Suppressor macrophage (primary cell): Measurements from ENCODE around the gene KCNQ1.

Source experiments
- DNase-seq, 4 experiments: peaks; one replicate each; pipeline ENCODE4 v3.0.0-alpha.2; 2020 to 2022

KCNQ1 gene

DNA sequence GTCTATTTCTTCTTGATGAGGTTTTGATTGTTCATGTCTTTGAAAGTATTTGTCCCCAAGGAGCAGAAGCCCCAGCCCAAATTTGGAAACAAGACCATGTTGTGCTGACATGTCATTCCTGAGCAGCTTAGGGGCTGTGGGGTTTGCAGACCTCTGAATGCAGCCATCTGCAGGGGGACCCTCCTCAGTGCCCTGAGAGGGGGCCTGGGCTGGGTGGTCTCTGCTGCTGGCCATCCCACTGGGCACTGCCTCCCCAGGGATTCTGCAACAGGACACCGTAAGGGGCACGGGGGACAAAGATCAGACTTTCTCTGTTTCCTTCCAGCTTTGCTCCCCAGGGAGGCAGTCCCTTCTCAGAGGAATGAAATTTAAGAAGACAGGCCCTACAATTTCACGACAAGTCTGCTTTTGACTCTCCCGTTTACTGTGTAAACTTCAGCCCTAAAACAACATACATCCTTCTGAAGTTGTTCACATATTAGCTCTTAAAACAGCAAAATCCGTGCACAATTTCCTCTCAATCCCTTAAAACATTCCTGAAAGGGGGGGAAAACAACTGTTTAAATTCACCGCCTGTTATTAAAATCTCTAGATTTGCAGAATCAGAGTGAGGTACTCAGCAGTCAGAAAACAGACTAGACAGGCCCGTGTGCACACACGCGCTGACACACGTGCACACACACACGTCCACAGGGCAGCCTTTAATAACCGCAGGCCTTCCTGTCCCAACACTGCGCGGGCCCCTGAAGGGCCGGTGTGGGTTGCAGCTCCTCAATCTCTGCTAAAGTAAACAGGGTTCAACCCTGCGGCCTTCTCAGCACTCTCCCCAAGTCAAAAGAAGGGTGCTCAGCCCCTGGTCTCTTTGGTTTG, 109.8 kb downstream of the KCNQ1 start:
- DNase-seq = no peak

GRCh38 chr11:2555336-2555735, 110.5 kb downstream of the KCNQ1 start:
- no peak for DNase-seq

DNA sequence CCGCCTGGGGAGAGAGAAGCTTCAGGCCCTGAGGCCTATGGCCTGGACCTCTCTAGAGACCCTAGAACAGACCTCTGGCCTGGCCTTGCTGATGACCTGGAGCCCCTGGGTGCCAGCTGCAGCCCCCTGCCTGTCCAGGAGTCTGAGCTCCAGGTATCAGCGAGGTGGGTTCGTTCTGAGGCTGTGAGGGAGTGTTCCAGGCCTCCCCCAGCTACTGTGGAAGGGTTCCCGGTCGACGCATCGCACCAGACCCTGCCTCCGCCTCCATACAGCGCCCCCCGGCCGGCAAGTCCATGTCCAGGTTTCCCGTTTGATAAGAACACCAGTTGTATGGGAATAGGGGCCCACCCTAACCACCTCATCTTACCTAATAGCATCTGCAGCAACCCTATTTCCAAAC, 111.1 kb downstream of the KCNQ1 start:
- DNase-seq = no peak

- no peak for DNase-seq
Measured at GRCh38 chr11:2557381-2557780, 112.6 kb downstream of the KCNQ1 start.

GRCh38 chr11:2558397-2558796, 113.6 kb downstream of the KCNQ1 start:
- no peak for DNase-seq

- DNase-seq = no peak
Measured at GRCh38 chr11:2558861-2559526, 114.2 kb downstream of the KCNQ1 start.

DNA sequence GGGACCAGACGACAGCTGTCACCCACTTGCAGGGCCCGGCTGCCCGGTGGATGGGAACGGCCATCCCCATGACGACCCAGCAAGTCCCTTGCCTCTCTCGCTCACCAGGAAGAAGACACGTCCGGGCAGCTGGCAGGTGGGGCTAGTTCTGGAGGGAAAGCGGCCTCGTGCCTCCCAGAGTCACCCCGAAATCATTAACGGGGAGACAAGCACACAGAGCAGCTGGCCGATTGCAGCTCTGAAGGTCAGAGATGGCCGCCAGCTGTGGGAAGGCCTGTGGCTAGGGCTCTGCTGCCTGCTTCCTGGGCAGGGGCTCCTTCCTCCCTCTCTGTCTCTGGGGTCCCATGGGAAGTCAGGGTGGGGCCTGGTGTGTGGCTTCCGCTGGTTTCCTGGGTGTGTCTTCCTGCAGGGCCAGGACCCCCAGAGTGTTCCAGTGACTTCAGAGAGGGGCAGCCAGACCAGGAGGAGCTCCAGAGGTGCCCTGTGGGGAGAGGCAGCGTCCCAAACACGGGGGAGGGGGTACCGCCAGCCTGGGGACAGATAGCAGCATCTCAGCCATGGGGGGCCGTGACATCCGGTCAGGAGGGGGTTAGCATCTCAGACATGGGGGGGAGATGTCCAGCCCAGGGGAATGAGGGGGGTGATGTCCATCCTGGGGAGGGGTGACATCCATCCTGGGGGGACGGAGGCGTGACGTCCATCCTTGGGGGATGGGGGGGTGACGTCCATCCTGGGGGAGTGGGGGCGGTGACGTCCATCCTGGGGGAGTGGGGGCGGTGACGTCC, 114.9 kb downstream of the KCNQ1 start:
- no peak for DNase-seq

- DNase-seq = no peak
Measured at GRCh38 chr11:2561696-2562581, 117.1 kb downstream of the KCNQ1 start.

DNA sequence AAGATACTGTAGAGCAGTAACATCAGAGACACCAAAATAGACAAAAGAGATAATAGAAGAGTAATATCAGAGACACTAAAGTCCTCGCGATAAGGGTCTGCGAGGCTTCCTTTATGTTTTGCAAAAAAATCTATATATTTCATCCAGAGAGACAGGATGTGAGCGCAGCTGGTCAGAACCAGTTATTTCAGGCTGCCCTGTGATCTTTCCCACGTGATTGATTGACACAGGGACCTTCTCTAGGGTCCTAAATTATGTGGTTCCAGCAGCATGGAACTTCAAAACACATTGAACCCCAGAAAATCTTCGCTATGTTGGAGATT, 118.0 kb downstream of the KCNQ1 start:
- no peak for DNase-seq

DNA sequence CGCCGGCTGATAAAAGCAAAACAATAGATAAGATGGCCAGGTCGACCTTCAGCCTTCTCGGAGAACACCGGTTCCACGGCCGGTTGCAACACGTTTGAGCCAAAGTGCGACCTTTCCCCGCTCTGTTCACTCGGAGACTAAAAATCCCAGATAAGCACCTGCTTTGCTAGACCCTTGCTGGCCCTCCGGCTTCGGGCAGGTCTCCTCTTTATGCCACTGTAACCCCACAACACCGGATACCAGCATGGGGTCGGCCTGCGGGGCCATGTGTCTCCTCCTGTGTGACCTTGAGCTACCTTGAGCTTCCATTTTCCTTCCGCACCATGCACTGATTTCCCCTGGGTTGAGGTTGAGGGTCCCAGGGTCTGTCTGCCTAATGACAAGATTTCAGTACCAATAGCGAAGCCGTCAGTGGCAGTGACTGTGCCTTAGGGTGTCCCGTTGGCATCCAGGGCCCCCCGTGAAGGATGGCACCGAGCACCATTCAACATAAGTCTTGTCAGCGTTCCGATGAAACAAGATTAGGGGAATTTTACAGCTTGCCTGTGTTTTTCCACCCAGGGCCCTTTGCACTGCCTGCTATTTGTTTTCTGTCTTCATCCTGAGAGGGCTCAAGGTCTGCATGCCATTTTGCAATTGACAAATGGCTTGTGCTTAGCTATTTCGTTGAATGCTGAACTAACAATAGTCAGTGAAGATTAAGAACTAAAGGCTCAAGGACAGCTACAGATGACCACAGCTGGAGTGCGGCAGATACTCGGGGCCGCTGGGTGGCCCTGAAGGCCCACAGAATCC, 118.6 kb downstream of the KCNQ1 start:
- no peak for DNase-seq

- DNase-seq = no peak
Measured at GRCh38 chr11:2564008-2564530, 119.3 kb downstream of the KCNQ1 start.

- DNase-seq = peak; percentile 44 to 63 (median 57)
Measured at GRCh38 chr11:2564588-2565425, 120.0 kb downstream of the KCNQ1 start.

DNA sequence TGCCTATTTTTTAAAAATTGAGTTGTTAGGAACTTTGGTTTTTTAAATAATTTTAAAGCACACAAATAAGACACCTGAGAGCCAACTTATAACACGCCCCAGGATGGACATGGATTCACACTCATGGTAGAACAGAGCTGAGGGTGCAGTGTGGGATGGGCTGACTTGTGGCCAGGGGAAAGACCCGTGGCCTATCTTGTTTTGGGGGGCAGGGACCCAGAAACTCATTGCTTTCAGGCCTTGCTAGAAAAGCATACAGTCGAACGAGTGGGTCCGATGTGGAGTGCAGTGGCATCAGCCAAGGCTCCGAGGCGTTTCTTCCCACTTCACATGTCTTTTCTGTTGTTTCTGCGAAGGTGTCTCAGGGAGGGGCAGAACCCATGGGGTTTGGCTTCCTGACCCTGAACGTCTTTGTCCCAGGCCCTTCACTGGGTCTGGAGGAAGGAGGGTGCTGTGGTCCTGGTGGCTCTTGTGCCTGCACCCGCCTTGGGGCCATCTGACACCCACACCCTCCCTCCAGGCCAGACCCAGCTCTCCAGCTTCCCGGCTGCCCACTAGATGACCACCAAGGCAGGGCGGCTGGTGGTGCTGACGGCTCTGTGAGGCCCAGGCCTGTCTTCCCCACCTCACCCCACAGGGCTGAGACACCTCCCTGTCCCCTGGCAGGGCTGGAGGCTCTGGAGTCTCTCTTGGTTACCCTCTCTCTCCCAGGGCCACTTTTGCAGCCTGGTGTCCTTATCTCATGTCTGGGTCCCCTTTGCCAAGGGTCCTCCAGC, 120.8 kb downstream of the KCNQ1 start:
- DNase-seq = no peak

DNA sequence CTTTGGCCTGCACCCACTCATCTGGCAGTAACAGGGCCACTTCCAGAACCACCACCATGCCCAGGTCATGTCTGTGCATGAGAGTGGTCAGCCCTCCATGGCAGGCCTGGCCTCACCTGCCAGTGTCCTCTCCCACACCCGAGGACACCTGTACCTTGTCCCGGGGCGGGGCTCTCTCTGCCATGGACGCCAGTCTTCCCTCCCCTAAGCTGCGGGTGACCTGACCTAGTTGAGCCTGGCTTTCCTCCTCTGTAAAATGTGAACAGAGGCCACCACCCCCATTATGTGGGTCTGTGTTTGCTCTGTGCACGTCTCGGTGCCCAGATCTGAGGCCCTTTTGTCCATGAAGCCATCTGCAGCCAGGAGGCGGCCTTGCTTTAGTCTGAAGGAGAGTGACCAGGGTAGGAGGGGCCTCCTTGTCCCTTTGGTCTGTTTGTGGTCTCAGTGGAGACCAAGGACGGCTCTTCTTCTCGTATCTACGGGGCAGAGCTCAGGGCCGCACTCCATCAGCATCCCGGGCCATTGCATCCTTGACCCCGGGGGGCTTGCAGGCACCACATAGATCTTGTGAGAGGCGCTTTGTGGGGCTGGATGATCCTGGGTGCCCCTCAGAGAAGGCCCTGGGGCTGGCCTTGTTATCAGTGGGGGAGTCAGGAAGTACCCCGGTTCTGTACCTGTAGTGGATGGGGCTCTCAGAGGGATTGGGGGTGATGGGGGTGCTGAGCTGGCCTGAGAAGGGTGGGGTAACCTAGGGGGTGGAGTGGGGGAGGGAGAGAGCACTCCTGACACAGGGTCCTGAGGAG, 121.6 kb downstream of the KCNQ1 start:
- DNase-seq = no peak

DNA sequence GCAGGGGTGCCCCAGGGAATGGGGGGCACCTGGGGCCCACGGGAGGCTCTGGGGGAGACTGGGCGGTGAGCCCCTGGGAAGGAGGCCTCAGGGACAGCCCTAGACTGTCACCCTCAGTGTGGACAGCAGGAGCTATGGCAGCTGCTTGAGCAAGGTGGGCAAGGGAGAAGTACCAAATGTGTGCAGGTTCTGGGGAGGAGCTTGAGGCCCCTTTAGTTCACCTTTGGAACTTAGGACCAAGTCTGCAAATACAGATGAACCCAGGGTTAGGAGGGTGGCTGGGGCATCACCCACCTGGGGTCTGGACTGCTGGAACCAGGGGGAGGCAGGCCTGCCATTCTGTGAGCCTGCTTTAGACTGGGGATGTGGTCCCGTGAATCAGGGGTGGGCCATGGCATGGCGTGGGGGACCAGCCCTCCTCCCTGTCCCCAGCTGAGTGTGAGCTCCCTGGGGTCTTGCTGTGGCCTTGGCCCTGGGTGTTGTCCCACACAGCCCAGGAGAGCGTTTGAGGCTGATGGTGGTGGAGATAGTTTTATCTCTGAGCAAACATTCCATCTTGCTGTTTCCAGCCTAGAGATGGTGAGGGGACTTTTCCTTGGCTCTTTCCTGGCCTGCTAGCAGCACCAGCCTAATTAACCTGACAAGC, 122.3 kb downstream of the KCNQ1 start:
- no peak for DNase-seq

DNA sequence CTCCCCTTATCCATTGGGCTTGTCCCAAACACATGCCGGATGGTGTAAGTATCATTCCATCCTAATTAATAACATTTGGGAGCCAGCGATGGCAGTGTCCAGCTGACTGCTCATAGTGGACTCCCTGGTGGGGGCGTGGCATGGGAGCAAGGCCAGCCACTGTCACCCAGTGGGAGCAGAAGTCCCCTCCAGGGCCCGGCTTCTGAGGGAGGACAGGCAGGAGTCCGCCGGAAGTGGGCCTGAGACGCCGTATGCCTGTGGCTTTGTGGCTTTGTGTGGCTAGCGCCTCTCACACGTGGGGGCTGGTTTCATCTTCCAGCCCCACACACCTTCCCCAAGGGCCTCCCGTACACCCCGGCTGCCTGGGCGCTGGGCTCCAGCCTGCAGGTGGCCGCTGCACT, 124.5 kb downstream of the KCNQ1 start:
- DNase-seq = no peak

- DNase-seq = no peak
Measured at GRCh38 chr11:2569731-2570210, 125.0 kb downstream of the KCNQ1 start.

GRCh38 chr11:2570211-2570811, 125.5 kb downstream of the KCNQ1 start:
- no peak for DNase-seq
